GM18858 (cell line): Measurements from ENCODE around the gene COPS8.

Source experiments
- ATAC-seq: cut with Tn5 transposase; IDR thresholded peaks from one replicate; pipeline ENCODE4 v1.9.1; 2021; ENCODE audit not compliant: unreplicated experiment

COPS8 gene

DNA sequence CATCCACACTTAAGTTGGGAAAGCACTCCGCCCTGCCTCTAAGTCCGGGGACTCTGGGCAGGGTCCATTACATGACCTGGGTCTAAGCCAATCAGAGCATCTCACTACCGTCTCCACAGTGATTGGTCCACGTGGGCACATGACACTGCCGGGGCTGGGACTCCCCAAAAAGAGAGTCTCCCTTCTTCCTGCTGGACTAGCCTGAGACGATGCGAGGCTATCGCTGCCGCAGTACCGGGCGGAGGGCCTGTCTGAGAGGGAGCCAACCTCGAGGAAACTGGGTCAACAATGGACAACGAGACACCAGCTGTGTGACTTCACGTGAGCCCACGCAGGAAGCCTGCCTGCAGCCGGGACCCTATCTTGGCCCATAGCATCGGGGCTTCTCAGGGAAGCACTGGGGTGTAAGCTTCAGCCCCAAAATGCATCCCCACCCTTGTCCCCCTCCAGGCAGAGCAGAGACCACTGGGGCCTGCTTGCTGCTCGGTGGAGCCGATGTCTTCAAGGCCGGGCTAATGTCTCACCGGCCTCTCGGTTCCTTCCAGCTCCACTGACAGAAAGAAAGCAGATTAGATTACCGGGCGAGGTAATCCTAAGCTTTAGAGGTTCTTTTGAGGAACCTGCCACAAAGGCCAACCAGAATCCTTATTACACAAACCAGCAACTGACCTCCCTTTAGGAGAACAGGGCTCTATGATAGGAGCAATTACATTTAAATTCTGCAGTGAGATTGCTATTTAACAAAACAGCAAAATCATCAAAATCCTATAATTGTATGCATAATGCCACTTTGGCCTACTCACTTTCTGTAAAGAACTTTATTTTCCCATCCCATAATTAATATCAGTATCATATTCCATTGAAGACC, 21.3 kb upstream of the COPS8 start:
- ATAC-seq, result no peak

DNA sequence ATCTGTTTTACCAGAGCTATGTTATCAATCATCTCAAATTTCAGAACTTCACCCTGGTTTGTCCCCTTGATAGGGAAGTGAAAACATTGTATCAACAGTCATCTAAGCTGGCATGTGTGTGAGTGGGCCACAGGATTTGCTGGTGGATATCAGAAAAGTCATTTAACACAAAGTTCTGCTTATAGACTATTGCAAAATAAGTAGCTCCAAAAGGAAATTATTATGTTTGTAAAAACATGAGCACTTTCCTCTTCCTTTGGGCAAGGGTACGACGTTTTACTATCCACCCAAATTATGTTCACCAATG, 20.7 kb upstream of the COPS8 start:
- ATAC-seq, result no peak

DNA sequence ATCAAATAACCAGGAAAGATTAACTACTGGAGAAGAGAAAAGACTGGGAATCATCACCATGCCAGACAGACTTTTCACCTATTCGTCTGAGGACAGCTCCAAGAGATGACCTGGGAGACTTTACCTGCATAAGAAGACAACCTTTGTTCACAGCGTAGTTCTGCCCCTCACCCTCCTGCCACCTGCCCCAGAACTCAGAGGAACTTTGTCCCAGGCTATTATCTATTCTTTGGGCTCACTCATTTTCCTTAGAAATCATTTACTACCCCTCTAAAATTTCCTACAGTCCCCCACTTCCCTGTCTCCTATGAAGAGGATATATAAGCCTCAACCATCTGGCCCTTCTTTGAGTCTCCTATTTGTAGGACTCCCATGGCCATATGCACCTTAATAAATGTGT, 19.3 kb upstream of the COPS8 start:
- ATAC-seq, result no peak

GRCh38 chr2:237068005-237068576, 17.6 kb upstream of the COPS8 start:
- no peak for ATAC-seq

GRCh38 chr2:237072067-237072931, 13.4 kb upstream of the COPS8 start:
- no peak for ATAC-seq

DNA sequence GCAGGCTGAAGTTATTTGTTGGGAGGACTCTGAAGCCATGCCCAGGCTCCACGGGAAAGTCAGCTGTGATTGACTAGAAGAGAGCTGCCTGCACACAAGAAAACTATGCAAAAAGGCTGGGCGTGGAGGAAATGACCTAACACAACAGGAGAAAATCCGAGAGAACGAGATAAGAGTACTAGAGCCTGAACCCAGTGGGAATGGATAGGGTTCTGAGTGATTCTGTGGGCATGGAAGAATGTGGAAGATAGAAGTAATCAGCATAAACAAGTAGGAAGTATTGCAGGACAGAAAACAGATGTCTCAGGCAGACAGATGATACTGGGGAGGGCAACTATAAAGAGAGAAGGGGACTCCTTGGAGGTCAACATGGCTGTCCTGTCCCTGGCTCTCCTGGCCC, 12.1 kb upstream of the COPS8 start:
- no peak for ATAC-seq

GRCh38 chr2:237074211-237074993, 11.3 kb upstream of the COPS8 start:
- ATAC-seq, result no peak

DNA sequence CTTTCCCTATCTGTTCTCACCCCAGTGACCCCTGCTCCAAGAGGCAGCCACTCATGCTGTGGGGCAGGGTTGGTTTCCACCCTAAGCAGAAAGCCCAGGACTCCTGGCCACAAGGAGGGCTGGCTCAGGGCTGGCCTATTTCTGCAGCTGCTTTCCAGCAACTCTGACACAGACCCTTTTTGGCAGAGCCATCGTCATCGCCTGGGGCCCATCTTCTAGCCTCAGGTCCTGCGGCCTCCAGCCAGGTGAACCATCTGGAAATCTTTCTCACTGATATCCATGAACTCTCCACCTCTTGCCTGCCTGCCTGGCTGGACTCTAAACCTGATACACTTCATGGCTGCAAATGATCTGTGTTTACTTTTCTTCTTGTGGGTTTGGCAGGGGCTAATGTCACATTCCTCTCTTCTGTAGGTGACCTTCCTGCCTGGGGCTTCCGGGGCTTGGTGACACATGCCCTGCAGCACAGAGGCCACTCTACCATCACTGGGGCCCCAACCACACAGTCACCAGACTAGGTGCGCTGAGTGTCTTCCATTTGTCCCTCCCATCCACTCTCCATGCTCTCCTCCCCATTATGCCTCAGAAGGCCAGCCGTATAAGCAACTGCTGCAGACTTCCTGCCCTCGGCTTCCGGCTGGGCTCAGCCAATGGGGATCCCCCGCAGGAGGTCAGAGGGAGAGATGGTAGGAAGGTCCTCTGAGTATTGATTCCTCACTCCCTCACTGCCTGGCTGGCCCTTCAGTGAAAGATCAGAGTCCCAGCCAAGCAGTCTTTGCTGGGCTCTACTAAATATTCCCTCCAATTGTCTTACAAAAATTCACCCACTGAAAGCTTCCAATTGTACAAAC, 9.7 kb upstream of the COPS8 start:
- ATAC-seq, result no peak

- no peak for ATAC-seq
These were observed 4.1 kb upstream of the COPS8 start for GRCh38 chr2:237081596-237081995.

DNA sequence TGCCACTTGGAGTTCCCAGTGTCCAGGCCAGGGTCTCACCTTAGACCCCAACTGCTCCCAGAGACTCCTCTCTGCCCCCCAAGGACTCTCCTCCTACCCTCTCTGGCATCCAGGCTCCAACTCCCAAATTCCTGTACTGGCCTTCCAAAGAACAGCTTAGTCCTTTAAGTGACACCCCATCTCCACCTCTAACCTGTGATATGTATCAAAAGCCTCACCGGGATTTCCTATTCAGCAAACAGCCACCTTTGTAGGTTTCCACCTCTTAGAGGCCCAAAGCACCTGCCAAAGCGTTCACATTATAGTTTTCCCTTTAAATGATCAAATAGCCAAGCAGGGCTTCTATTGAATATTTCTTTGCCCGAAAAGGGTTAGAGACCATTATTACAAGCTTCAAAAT, 2.7 kb upstream of the COPS8 start:
- ATAC-seq, result no peak

DNA sequence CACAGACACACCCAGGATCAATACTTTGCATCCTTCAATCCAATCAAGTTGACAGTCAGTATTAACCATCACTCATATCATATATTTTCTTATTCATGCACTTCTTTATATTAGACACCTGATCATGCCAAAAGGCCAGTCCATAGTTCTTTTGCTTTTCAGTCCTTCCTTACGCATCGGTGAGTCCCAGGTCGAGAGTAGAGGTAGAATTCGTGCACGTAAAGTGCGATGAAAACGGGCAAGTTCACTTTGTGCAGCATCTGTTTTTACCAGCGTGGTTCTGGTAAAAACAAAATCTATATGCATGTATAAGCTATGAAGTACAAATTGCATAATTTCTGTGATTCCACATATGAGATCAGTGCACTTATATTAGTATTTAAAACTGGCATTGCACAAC, 1.2 kb upstream of the COPS8 start:
- no peak for ATAC-seq

GRCh38 chr2:237090906-237091305, 5.2 kb downstream of the COPS8 start:
- no peak for ATAC-seq

- ATAC-seq, result no peak
These were observed 6.2 kb downstream of the COPS8 start for GRCh38 chr2:237091779-237092436.

GRCh38 chr2:237092506-237092905, 6.8 kb downstream of the COPS8 start:
- ATAC-seq, result no peak

DNA sequence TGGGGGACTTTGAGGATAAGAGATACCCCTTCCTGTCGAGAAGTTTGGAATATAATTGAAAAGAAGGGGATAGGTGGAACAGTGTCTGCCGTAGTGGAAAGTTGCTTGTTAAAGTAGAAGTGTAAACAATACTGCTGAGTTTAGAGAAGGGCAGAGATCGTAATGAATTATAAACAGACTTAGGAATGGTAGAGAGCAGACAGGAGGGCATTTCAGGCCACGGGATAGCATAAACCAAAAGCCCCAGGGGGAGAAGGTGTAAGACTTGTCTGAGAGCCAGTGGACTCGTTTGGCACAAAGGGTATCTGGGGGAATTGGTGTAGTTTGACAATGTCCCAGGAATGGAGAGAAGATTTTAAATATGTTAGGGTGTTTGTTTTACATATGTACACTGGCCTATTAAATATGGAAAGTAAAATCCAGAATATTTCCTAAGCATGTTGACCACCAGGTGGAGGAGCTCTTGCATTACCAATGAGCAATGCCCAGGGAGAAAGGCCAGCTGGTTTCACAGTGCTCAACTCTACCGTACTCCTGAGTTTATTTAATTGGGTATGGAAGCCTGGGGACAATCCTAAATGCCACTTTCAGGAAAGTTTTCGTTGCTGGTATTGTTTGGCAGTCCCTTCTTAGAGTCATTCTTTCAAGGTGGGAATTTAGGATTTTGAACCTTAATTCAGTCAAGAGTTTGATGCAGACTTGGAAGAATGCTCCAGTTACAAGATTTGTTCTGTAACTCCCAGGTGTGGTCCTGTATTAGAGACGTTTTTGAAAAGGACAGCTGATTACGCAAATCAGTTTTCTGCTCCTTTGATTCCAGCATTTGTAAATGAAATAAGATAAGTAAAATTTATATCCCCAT, 7.5 kb downstream of the COPS8 start:
- no peak for ATAC-seq

DNA sequence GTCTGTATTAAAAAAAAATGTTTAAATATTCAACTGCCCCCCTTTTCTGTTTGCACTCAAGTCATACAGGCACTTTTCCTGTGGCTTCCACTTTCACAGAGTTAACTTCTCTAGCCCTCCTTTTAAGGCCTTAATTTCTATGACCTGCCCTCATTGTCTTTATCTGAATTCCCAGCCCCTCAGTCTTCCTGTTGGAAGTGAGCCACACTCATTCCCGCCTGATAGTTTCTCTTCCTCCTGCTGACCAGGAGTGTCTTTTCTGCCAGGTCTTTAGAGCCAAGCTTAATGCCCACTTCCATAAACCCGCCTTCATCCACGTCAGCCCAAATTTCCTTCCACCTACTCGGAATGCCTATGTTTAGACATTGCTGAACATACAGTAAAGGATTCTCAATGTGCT, 10.5 kb downstream of the COPS8 start:
- ATAC-seq, result no peak

DNA sequence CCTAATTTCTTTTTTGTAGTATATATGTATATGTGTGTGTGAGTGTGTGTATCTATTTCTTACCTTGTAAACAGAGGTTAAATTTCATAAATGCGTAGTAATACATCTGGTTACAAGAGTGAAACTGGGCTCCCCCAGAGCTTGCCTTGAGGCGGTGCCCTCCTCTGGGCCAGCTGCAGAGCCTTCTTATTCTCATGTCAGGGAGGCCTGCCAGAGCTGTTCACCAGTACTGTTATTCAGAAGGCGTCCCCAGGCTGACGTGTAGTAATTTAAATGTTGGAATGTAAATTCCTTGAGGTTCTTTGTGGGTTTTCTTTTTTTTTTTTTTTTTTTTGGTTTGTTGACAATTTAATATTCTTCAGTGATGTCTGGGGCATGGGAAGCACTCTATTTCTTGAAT, 11.2 kb downstream of the COPS8 start:
- no peak for ATAC-seq

DNA sequence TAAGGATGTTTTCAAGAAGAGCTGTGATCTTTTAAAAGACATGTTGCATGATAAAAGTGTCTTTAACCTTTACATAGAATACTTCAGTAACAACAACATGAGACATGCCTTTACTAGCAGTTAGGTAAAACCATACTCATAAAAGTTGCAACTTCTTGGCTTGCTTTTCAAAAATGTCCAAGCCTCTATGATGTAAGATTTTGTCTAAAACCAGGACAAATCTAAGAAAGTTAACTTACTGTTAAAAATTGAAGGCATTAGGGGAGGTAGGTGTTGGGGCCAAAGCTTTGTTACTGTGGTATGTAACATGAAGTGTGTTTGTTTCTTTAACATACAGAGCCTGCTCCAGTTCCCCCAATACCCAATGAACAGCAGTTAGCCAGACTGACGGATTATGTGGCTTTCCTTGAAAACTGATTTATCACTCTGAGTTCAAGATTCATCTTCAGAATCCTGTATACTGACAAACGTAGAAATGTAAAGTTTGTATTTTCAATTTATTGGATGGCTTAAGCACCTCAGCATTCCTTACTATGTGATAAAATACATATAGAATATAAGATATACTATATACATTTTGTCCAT, 11.7 kb downstream of the COPS8 start:
- no peak for ATAC-seq
